HepG2 (cell line): ENCODE measurements around the gene ZNF79. TPM values are rescaled to one million over a fixed set of nuclear protein-coding genes. Genes with fewer than 3 reads are reported as not detected.

Experiments
- ARID5B ChIP-seq: IDR thresholded peaks from 2 replicates; pipeline ENCODE4 v1.4.0; 2020; ENCODE audit warnings: mild to moderate bottlenecking, missing genetic modification reagents
- FOSL2 ChIP-seq: sonication (generic); formaldehyde crosslinking; IDR thresholded peaks from 2 replicates; pipeline ENCODE4 v1.4.0; 2020; ENCODE audit warnings: missing genetic modification reagents
- HNF4A ChIP-seq: sonication (generic); formaldehyde crosslinking; IDR thresholded peaks from 2 replicates; pipeline ENCODE4 v1.4.0; 2020; ENCODE audit warnings: missing genetic modification reagents
- HNF4G ChIP-seq, 2 experiments: sonication (generic) in 1 of 2; formaldehyde crosslinking in 1 of 2; IDR thresholded peaks; 2 replicates each; pipeline versions ENCODE4 v1.4.0 to v1.6.1; 2011 to 2020; ENCODE audit warnings: borderline replicate concordance in 2 of 2, low read depth in 2 of 2, mild to moderate bottlenecking in 2 of 2, low read length in 1 of 2, missing genetic modification reagents in 1 of 2, moderate library complexity in 1 of 2
- NR2F6 ChIP-seq, 2 experiments: IDR thresholded peaks; 2 replicates each; pipeline ENCODE4 v1.6.1; 2016; ENCODE audit warnings: antibody characterized with exemption in 1 of 2, mild to moderate bottlenecking in 1 of 2
- ONECUT2 ChIP-seq: sonication (generic); formaldehyde crosslinking; IDR thresholded peaks from 2 replicates; pipeline ENCODE4 v1.4.0; 2020; ENCODE audit warnings: missing genetic modification reagents
- SYNCRIP ChIP-seq: fragments of 200-400 bp; formaldehyde crosslinking; IDR thresholded peaks from 2 replicates; pipeline ENCODE4 v1.6.1; 2018; ENCODE audit warnings: mild to moderate bottlenecking, low read depth, low read length; ENCODE audit not compliant: insufficient read depth
- TGIF2 ChIP-seq: IDR thresholded peaks from 2 replicates; pipeline ENCODE4 v1.6.1; 2016; ENCODE audit warnings: control low read depth, missing compliant biosample characterization
- TOE1 ChIP-seq: sonication (generic); formaldehyde crosslinking; IDR thresholded peaks from 2 replicates; pipeline ENCODE4 v1.4.0; 2020; ENCODE audit warnings: mild to moderate bottlenecking, missing genetic modification reagents
- ZKSCAN5 ChIP-seq: sonication (generic); formaldehyde crosslinking; IDR thresholded peaks from 2 replicates; pipeline ENCODE4 v1.5.1; 2020; ENCODE audit warnings: mild to moderate bottlenecking, missing genetic modification reagents
- ZSCAN9 ChIP-seq: IDR thresholded peaks from 2 replicates; pipeline ENCODE4 v1.6.1; 2016; ENCODE audit warnings: borderline replicate concordance
- polyA plus RNA-seq, 8 experiments: library from polyadenylated mRNA; depleted of rRNA in 3 of 8; stranded (reverse) in 7 of 8; unstranded in 1 of 8; fragments of >200 nt; fragmentation: Illumina TruSeq in 4 of 8; extraction: Trizol in 4 of 8; gene quantifications; 2 replicates each; pipeline versions ENCODE4 v1.2.1 to v1.2.3, GENCODE V29; 2011 to 2016; ENCODE audit warnings: low read depth in 4 of 8, missing spikeins in 1 of 8, mixed read lengths in 1 of 8; ENCODE audit not compliant: insufficient read depth in 1 of 8
- total RNA-seq, 5 experiments: library from RNA; depleted of rRNA; stranded (reverse); fragments of >200 nt; fragmentation: Illumina TruSeq; extraction: Trizol; gene quantifications; 2 replicates each; pipeline ENCODE4 v1.2.3, GENCODE V29; 2016; ENCODE audit warnings: low read depth in 1 of 5

Gene ZNF79
- total and polyA plus RNA-seq, 2 of the 13 experiments (the other 11 are each of a cell fraction or from before 2014, with no cell fraction given): 3.7 to 8.1 TPM

GRCh38 chr9:127389381-127390247 lies 34.6 kb upstream of the ZNF79 start (continued):
- TF ChIP-seq HNF4G (IDR thresholded peaks at IDR 0.05; ENCODE audit: borderline replicate concordance, low read depth, low read length): peak; percentile 8; the same call in 1 of the 2 replicates
- no peak for TF ChIP-seq HNF4G (CRISPR knock-in tag; IDR thresholded peaks at IDR 0.05; ENCODE audit: borderline replicate concordance, low read depth)
- 0 out of 2 replicates have a peak, but pooled peaks have one; percentile 23 for TF ChIP-seq TGIF2
- TF ChIP-seq HNF4A (CRISPR knock-in tag): peak; percentile 54
- TF ChIP-seq ZKSCAN5 (CRISPR knock-in tag): no peak
- TF ChIP-seq FOSL2 (CRISPR knock-in tag): peak; percentile 73
- no peak for TF ChIP-seq TOE1
- TF ChIP-seq NR2F6 (IDR thresholded peaks at IDR 0.05): peak; percentile 63; the same call in 1 of the 2 replicates
- TF ChIP-seq NR2F6 (CRISPR knock-in tag; IDR thresholded peaks at IDR 0.05): peak; percentile 63
- 0 out of 2 replicates have a peak, but pooled peaks have one; percentile 5 for TF ChIP-seq ZSCAN9 (CRISPR knock-in tag)
- TF ChIP-seq ONECUT2: peak; percentile 88
- TF ChIP-seq SYNCRIP: no peak
- TF ChIP-seq ARID5B (CRISPR knock-in tag): peak; percentile 19; the same call in 1 of the 2 replicates
